HCT116 (cell line): ENCODE results near the gene UBTF. TPM values are rescaled to one million over a fixed set of nuclear protein-coding genes. Genes with fewer than 3 reads are reported as not detected.

Experiments
- ATAC-seq: fragments of 200-7000 bp; cut with Tn5 transposase; 2 replicates; pipeline ENCODE4 v1.9.1; 2020; ENCODE audit warnings: mild to moderate bottlenecking, moderate library complexity
- BruUV-seq: library from RNA; stranded (reverse); fragments of 400-500 nt; replicated peaks from 2 replicates; lab custom pipeline; 2021; lab: Mats Ljungman, UMichigan
- CTCF ChIA-PET: fragments of 300-600 bp; sonication (Branson Sonifier 250); formaldehyde crosslinking; loops from one replicate; lab custom pipeline; 2021; ENCODE audit warnings: antibody characterized with exemption; lab: Charles Lee
- POLR2A ChIA-PET: fragments of 300-600, 350-600 bp; sonication (Branson Sonifier 250); formaldehyde crosslinking; loops from one replicate; lab custom pipeline; 2021; ENCODE audit warnings: antibody characterized with exemption; lab: Charles Lee
- RAD21 ChIA-PET, 2 experiments: fragments of 300-600 bp; sonication (Branson Sonifier 250); formaldehyde crosslinking; loops; one replicate each; lab custom pipeline; 2023; ENCODE audit warnings: low total read pairs in 2 of 2; ENCODE audit not compliant: uncharacterized antibody in 2 of 2, unreplicated experiment in 2 of 2, low non-redundant PET in 1 of 2; lab: Charles Lee
- DNase-seq: peaks from one replicate; pipeline ENCODE4 v3.0.0-alpha.2; 2010; ENCODE audit warnings: low read depth, low spot score
- H2AFZ ChIP-seq: fragments of 200-600 bp; shearing (Covaris generic), sonication (generic); 2 replicates; pipeline ENCODE4 v1.6.1; 2017; ENCODE audit warnings: low read depth, mixed run types, mixed read lengths, antibody characterized with exemption, low read length; ENCODE audit not compliant: poor library complexity, severe bottlenecking
- H3K27ac ChIP-seq: 2 replicates; pipeline ENCODE4 v1.5.1; 2012; ENCODE audit warnings: low read depth, low read length
- H3K27me3 ChIP-seq: fragments of 200-600 bp; sonication (generic); 2 replicates; pipeline ENCODE4 v1.6.1; 2016; ENCODE audit warnings: mixed run types, low read length, mixed read lengths; ENCODE audit not compliant: insufficient read depth
- H3K36me3 ChIP-seq, 2 experiments: fragments of 200-500 bp in 1 of 2; fragments of 200-600 bp in 1 of 2; sonication (Bioruptor generic) in 1 of 2; sonication (generic) in 1 of 2; 2 replicates each; pipeline versions ENCODE4 v1.5.1 to v1.6.1; 2014 to 2016; ENCODE audit warnings: low read length in 2 of 2, inconsistent platforms in 1 of 2, mixed read lengths in 1 of 2, mixed run types in 1 of 2; ENCODE audit not compliant: insufficient read depth in 2 of 2, control insufficient read depth in 1 of 2
- H3K4me1 ChIP-seq, 2 experiments: fragments of 200-600 bp in 1 of 2; sonication (generic) in 1 of 2; 2 replicates each; pipeline versions ENCODE4 v1.5.1 to v1.6.1; 2012 to 2017; ENCODE audit warnings: low read length in 2 of 2, inconsistent platforms in 1 of 2, mild to moderate bottlenecking in 1 of 2, mixed read lengths in 1 of 2, mixed run types in 1 of 2, moderate library complexity in 1 of 2; ENCODE audit not compliant: insufficient read depth in 2 of 2, control insufficient read depth in 1 of 2
- H3K4me2 ChIP-seq: fragments of 200-600 bp; sonication (generic); 2 replicates; pipeline ENCODE4 v1.6.1; 2017; ENCODE audit warnings: mixed run types, low read length, mixed read lengths
- H3K4me3 ChIP-seq, 2 experiments: fragments of 200-600 bp in 1 of 2; sonication (generic) in 1 of 2; replicated peaks in 1 of 2; 2 replicates each; pipeline ENCODE4 v1.5.1; 2011 to 2016; ENCODE audit warnings: low read length in 2 of 2, control low read depth in 1 of 2, low read depth in 1 of 2, mild to moderate bottlenecking in 1 of 2, mixed read lengths in 1 of 2, mixed run types in 1 of 2
- H3K79me2 ChIP-seq: fragments of 200-600 bp; sonication (generic); 2 replicates; pipeline ENCODE4 v1.6.1; 2017; ENCODE audit warnings: mild to moderate bottlenecking, mixed run types, low read length, moderate library complexity, mixed read lengths; ENCODE audit not compliant: insufficient read depth
- H3K9ac ChIP-seq: fragments of 200-600 bp; sonication (generic); 2 replicates; pipeline ENCODE4 v1.6.1; 2016; ENCODE audit warnings: low read length, mixed read lengths
- H3K9me2 ChIP-seq: fragments of 200-600 bp; sonication (generic), shearing (Covaris generic); 2 replicates; pipeline ENCODE4 v1.6.1; 2017; ENCODE audit warnings: mixed run types, mild to moderate bottlenecking, moderate library complexity; ENCODE audit not compliant: insufficient read depth
- H3K9me3 ChIP-seq, 2 experiments: fragments of 200-500 bp in 1 of 2; fragments of 200-600 bp in 1 of 2; sonication (Bioruptor generic) in 1 of 2; sonication (generic) in 1 of 2; 2 replicates each; pipeline ENCODE4 v1.6.1; 2014 to 2017; ENCODE audit warnings: low read length in 2 of 2, mixed read lengths in 2 of 2, inconsistent platforms in 1 of 2, low read depth in 1 of 2, mild to moderate bottlenecking in 1 of 2, mixed run types in 1 of 2, moderate library complexity in 1 of 2; ENCODE audit not compliant: control insufficient read depth in 1 of 2, insufficient read depth in 1 of 2
- H4K20me1 ChIP-seq: fragments of 200-600 bp; sonication (generic), shearing (Covaris generic); 2 replicates; pipeline ENCODE4 v1.6.1; 2017; ENCODE audit warnings: mixed run types, mild to moderate bottlenecking, moderate library complexity; ENCODE audit not compliant: insufficient read depth
- ATF3 ChIP-seq: IDR thresholded peaks from 2 replicates; pipeline ENCODE4 v1.6.1; 2012
- CBX3 ChIP-seq: IDR thresholded peaks from 2 replicates; pipeline ENCODE4 v1.6.1; 2012; ENCODE audit warnings: low read depth
- CEBPB ChIP-seq: IDR thresholded peaks from 2 replicates; pipeline ENCODE4 v1.6.1; 2012; ENCODE audit warnings: low read depth
- CTCF ChIP-seq, 3 experiments: fragments of 200-600 bp in 1 of 3; sonication (generic) in 1 of 3; IDR thresholded peaks in 2 of 3; conservative IDR thresholded peaks in 1 of 3; 2 replicates each; pipeline ENCODE4 v1.5.1; 2012 to 2017; ENCODE audit warnings: low read depth in 2 of 3, low read length in 2 of 3, antibody characterized with exemption in 1 of 3, borderline replicate concordance in 1 of 3, control low read depth in 1 of 3, mild to moderate bottlenecking in 1 of 3, mixed read lengths in 1 of 3, mixed run types in 1 of 3, moderate library complexity in 1 of 3; ENCODE audit not compliant: insufficient read depth in 1 of 3
- ELF1 ChIP-seq: IDR thresholded peaks from 2 replicates; pipeline ENCODE4 v1.6.1; 2012; ENCODE audit warnings: low read depth, borderline replicate concordance
- EZH2 ChIP-seq: fragments of 200-600 bp; sonication (generic); IDR thresholded peaks from 2 replicates; pipeline ENCODE4 v1.6.1; 2017; ENCODE audit warnings: antibody characterized with exemption, mixed run types
- JUND ChIP-seq: IDR thresholded peaks from 2 replicates; pipeline ENCODE4 v1.6.1; 2012
- MAX ChIP-seq: IDR thresholded peaks from 2 replicates; pipeline ENCODE4 v1.6.1; 2012
- POLR2AphosphoS5 ChIP-seq: IDR thresholded peaks from 2 replicates; pipeline ENCODE4 v1.6.1; 2011; ENCODE audit warnings: mild to moderate bottlenecking, low read depth, low read length, moderate library complexity
- RAD21 ChIP-seq: IDR thresholded peaks from 2 replicates; pipeline ENCODE4 v1.6.1; 2012; ENCODE audit warnings: low read depth, mild to moderate bottlenecking
- REST ChIP-seq: IDR thresholded peaks from 2 replicates; pipeline ENCODE4 v1.6.1; 2012; ENCODE audit warnings: low read depth
- SIN3A ChIP-seq: IDR thresholded peaks from 2 replicates; pipeline ENCODE4 v1.6.1; 2012; ENCODE audit warnings: low read depth
- SP1 ChIP-seq: IDR thresholded peaks from 2 replicates; pipeline ENCODE4 v1.6.1; 2012; ENCODE audit warnings: low read depth
- SRF ChIP-seq: IDR thresholded peaks from 2 replicates; pipeline ENCODE4 v1.6.1; 2012; ENCODE audit warnings: low read depth
- TCF7L2 ChIP-seq: IDR thresholded peaks from 2 replicates; pipeline ENCODE4 v1.7.0; 2011; ENCODE audit warnings: borderline replicate concordance, inconsistent platforms; ENCODE audit not compliant: insufficient read depth, insufficient read length; ENCODE audit errors: extremely low read depth
- YY1 ChIP-seq: IDR thresholded peaks from 2 replicates; pipeline ENCODE4 v1.6.1; 2011; ENCODE audit warnings: low read length, low read depth, moderate library complexity, mild to moderate bottlenecking; ENCODE audit not compliant: insufficient replicate concordance; ENCODE audit errors: extremely low read depth
- ZBTB33 ChIP-seq: IDR thresholded peaks from 2 replicates; pipeline ENCODE4 v1.6.1; 2011; ENCODE audit warnings: mild to moderate bottlenecking, low read length, moderate library complexity; ENCODE audit not compliant: insufficient replicate concordance; ENCODE audit errors: extremely low read depth
- ZFX ChIP-seq: fragments of 450-650 bp; IDR thresholded peaks from 2 replicates; pipeline ENCODE4 v1.6.1; 2017
- intact Hi-C: fragments of 100-400 bp; cut with micrococcal nuclease; formaldehyde crosslinking; loops from 2 replicates; pipeline ENCODE4 v1.10.0; 2022
- total RNA-seq: library from RNA; stranded (reverse); gene quantifications from one replicate; pipeline ENCODE4 v1.2.1, GENCODE V29; 2021; ENCODE audit not compliant: unreplicated experiment

UBTF gene
- total RNA-seq, 1 experiment from 2014 or later: 84.3 TPM

- intact Hi-C loops: no loop called here
- ATAC-seq (no peak), DNase-seq (no peak)
- Histone ChIP-seq H3K9me2 (no peaks in the 10 kb centered on the region), H3K36me3 (peaks cover 6 to 23% of the 10 kb centered on the region in 2 experiments; a peak in 3 of 4 replicates), H2AFZ (no peak overlapping the region), H3K4me3 (no peak overlapping the region), H3K4me2 (no peak overlapping the region), H3K79me2 (no peaks in the 10 kb centered on the region), H3K27me3 (no peaks in the 10 kb centered on the region), H4K20me1 (no peaks in the 10 kb centered on the region), H3K9ac (no peak overlapping the region), H3K4me1 (peaks cover 0 to 4% of the 10 kb centered on the region in 2 experiments; a peak in 1 of 4 replicates), H3K9me3 (no peaks in the 10 kb centered on the region), H3K27ac (no peak overlapping the region)
- TF ChIP-seq SP1 (no peak), REST (no peak), TCF7L2 (no peak), ATF3 (no peak), JUND (no peak), POLR2AphosphoS5 (no peak), MAX (no peak), ELF1 (no peak), CBX3 (no peak), EZH2 (no peak), ZFX (no peak), CTCF (IDR thresholded peaks at IDR 0.05 in 2 of 3, conservative IDR thresholded peaks at IDR 0.05 in 1 of 3; ENCODE audit: borderline replicate concordance in 1 of 3, insufficient read depth in 1 of 3, low read depth in 2 of 3, low read length in 2 of 3) (no peak), YY1 (no peak), CEBPB (no peak), ZBTB33 (no peak), SIN3A (no peak), RAD21 (no peak), SRF (no peak)
- ChIA-PET POLR2A (no interaction called here), RAD21 (no interaction called here), CTCF (interaction anchor here (1.6 kb wide), 1 partner anchor 9 kb away, joined by 4 read pairs; no protein-coding TSS in a partner anchor)
- BruUV-seq: no TSS peak
Observed at GRCh38 chr17:44159519-44160210, 59.8 kb downstream of the UBTF start.
